GM23248 (cell line): ENCODE results near the gene DTX1. TPM values are rescaled to one million over a fixed set of nuclear protein-coding genes. Genes with fewer than 3 reads are reported as not detected.

Experiments
- DNase-seq: peaks from one replicate; pipeline ENCODE4 v3.0.0-alpha.2; 2015
- H2AFZ ChIP-seq: fragments of 200-600 bp; sonication (generic); 2 replicates; pipeline ENCODE4 v1.6.1; 2016; ENCODE audit warnings: antibody characterized with exemption
- H3F3A ChIP-seq: fragments of 200-600 bp; sonication (generic); 2 replicates; pipeline ENCODE4 v1.6.1; 2016; ENCODE audit warnings: mild to moderate bottlenecking, antibody characterized with exemption, mixed run types; ENCODE audit not compliant: insufficient read depth
- H3K27ac ChIP-seq: fragments of 200-600 bp; sonication (generic); 2 replicates; pipeline ENCODE4 v1.5.1; 2016; ENCODE audit warnings: mild to moderate bottlenecking
- H3K27me3 ChIP-seq: fragments of 200-600 bp; sonication (generic); replicated peaks from 2 replicates; pipeline ENCODE4 v1.6.1; 2016; ENCODE audit warnings: mild to moderate bottlenecking; ENCODE audit not compliant: insufficient read depth
- H3K36me3 ChIP-seq: fragments of 200-600 bp; sonication (generic); 2 replicates; pipeline ENCODE4 v1.6.1; 2016; ENCODE audit warnings: low read depth, mild to moderate bottlenecking
- H3K4me1 ChIP-seq: fragments of 200-600 bp; sonication (generic); 2 replicates; pipeline ENCODE4 v1.6.1; 2016; ENCODE audit warnings: mild to moderate bottlenecking; ENCODE audit not compliant: insufficient read depth
- H3K4me2 ChIP-seq: fragments of 200-600 bp; sonication (generic); one replicate; pipeline ENCODE4 v1.6.1; 2016; ENCODE audit warnings: mild to moderate bottlenecking; ENCODE audit not compliant: unreplicated experiment
- H3K4me3 ChIP-seq: fragments of 200-600 bp; sonication (generic); 2 replicates; pipeline ENCODE4 v1.5.1; 2016; ENCODE audit warnings: mild to moderate bottlenecking
- H3K79me2 ChIP-seq: fragments of 200-600 bp; sonication (generic); 2 replicates; pipeline ENCODE4 v1.6.1; 2016; ENCODE audit warnings: mild to moderate bottlenecking; ENCODE audit not compliant: insufficient read depth
- H3K9ac ChIP-seq: fragments of 200-600 bp; sonication (generic); 2 replicates; pipeline ENCODE4 v1.6.1; 2016; ENCODE audit warnings: mild to moderate bottlenecking
- H3K9me2 ChIP-seq: fragments of 200-600 bp; sonication (generic); 2 replicates; pipeline ENCODE4 v1.6.1; 2016; ENCODE audit warnings: mixed run types, mild to moderate bottlenecking, moderate library complexity; ENCODE audit not compliant: insufficient read depth
- H3K9me3 ChIP-seq: fragments of 200-600 bp; sonication (generic); one replicate; pipeline ENCODE4 v1.6.1; 2017; ENCODE audit warnings: low read depth
- H4K20me1 ChIP-seq: fragments of 200-600 bp; sonication (generic); 2 replicates; pipeline ENCODE4 v1.6.0; 2016; ENCODE audit not compliant: insufficient read depth
- EZH2 ChIP-seq: fragments of 200-600 bp; sonication (generic); IDR thresholded peaks from 2 replicates; pipeline ENCODE4 v1.6.1; 2018; ENCODE audit warnings: antibody characterized with exemption, mild to moderate bottlenecking; ENCODE audit not compliant: insufficient read depth, poor library complexity, severe bottlenecking
- EZH2phosphoT487 ChIP-seq: fragments of 200-600 bp; sonication (generic); IDR thresholded peaks from 2 replicates; pipeline ENCODE4 v1.6.1; 2018; ENCODE audit warnings: antibody characterized with exemption, moderate library complexity, mild to moderate bottlenecking, low read depth; ENCODE audit not compliant: insufficient read depth
- WGBS, 2 experiments: methylation state at CpG; one replicate each; pipeline ENCODE4 v1.1.6; 2015 to 2017; ENCODE audit warnings: low lambda C conversion rate in 2 of 2, low coverage in 1 of 2; ENCODE audit errors: missing lambda C conversion rate in 2 of 2; 5-methylcytosine and 5-hydroxymethylcytosine counted together
- in situ Hi-C: fragments of 300-500 bp; cut with MboI; formaldehyde crosslinking; loops from 2 replicates; pipeline ENCODE4 v1.15.0; 2020
- polyA plus RNA-seq: library from polyadenylated mRNA; unstranded; fragments of >200 nt; fragmentation: Nextera tagmentation; extraction: Ambion mirVana; gene quantifications from 2 replicates; pipeline ENCODE4 v1.2.1, GENCODE V29; 2016
- total RNA-seq: library from RNA; depleted of rRNA; stranded (reverse); fragments of >200 nt; shearing (Covaris generic); gene quantifications from 2 replicates; pipeline ENCODE4 v1.2.3, GENCODE V29; 2014

The DTX1 gene
- total and polyA plus RNA-seq, 2 experiments from 2014 or later: not detected

GRCh38 chr12:113058553-113058952, 2.0 kb downstream of the DTX1 start:
- no peaks in the 10 kb centered on the region for H3K9me3 ChIP-seq
- H3F3A ChIP-seq: no peaks in the 10 kb centered on the region
- no peak for TF ChIP-seq EZH2phosphoT487
- TF ChIP-seq EZH2: no peak
- H3K4me1 ChIP-seq: no peaks in the 10 kb centered on the region
- H4K20me1 ChIP-seq: no peaks in the 10 kb centered on the region
- no peak overlapping the region for H2AFZ ChIP-seq
- H3K9ac ChIP-seq: no peak overlapping the region
- no peaks in the 10 kb centered on the region for H3K9me2 ChIP-seq
- WGBS, 2 experiments: 68 to 78% methylated on average over 1 of the region's 1 CpG
- peaks cover 39% of the 10 kb centered on the region for H3K27me3 ChIP-seq
- DNase-seq: no peak
- in situ Hi-C loops: no loop called here
- no peak overlapping the region for H3K4me2 ChIP-seq
- no peak overlapping the region for H3K4me3 ChIP-seq
- H3K36me3 ChIP-seq: no peaks in the 10 kb centered on the region
- no peak overlapping the region for H3K27ac ChIP-seq
- no peaks in the 10 kb centered on the region for H3K79me2 ChIP-seq

- no peak for DNase-seq
- peaks cover 36% of the 10 kb centered on the region for H3K27me3 ChIP-seq
- H3F3A ChIP-seq: no peaks in the 10 kb centered on the region
- in situ Hi-C loops: no loop called here
- no peaks in the 10 kb centered on the region for H3K9me3 ChIP-seq
- H3K36me3 ChIP-seq: no peaks in the 10 kb centered on the region
- H4K20me1 ChIP-seq: no peaks in the 10 kb centered on the region
- no peaks in the 10 kb centered on the region for H3K9me2 ChIP-seq
- H3K4me2 ChIP-seq: no peak overlapping the region
- no peaks in the 10 kb centered on the region for H3K4me1 ChIP-seq
- TF ChIP-seq EZH2phosphoT487 (no peak), EZH2 (no peak)
- WGBS, 2 experiments: 82% methylated on average over 8 of the region's 8 CpGs
- no peak overlapping the region for H3K9ac ChIP-seq
- H2AFZ ChIP-seq: no peak overlapping the region
- H3K27ac ChIP-seq: no peak overlapping the region
- H3K4me3 ChIP-seq: no peak overlapping the region
- no peaks in the 10 kb centered on the region for H3K79me2 ChIP-seq
Measured at GRCh38 chr12:113059071-113059595, 2.6 kb downstream of the DTX1 start.

- Histone ChIP-seq H3K4me2 (no peak overlapping the region), H3K27ac (no peak overlapping the region), H3K9me3 (no peaks in the 10 kb centered on the region), H4K20me1 (no peaks in the 10 kb centered on the region), H3K36me3 (no peaks in the 10 kb centered on the region), H3K27me3 (peaks cover 24% of the 10 kb centered on the region), H3K9me2 (no peaks in the 10 kb centered on the region), H2AFZ (no peak overlapping the region), H3K4me3 (no peak overlapping the region), H3F3A (no peaks in the 10 kb centered on the region), H3K4me1 (no peaks in the 10 kb centered on the region), H3K9ac (no peak overlapping the region), H3K79me2 (no peaks in the 10 kb centered on the region)
- in situ Hi-C loops: no loop called here
- WGBS, 2 experiments: 63 to 70% methylated on average over 7 of the region's 7 CpGs
- TF ChIP-seq EZH2 (no peak), EZH2phosphoT487 (no peak)
- no peak for DNase-seq
Measured at GRCh38 chr12:113060336-113060960, 3.9 kb downstream of the DTX1 start.

GRCh38 chr12:113061061-113061694, 4.6 kb downstream of the DTX1 start:
- no peak for DNase-seq
- no peaks in the 10 kb centered on the region for H3K79me2 ChIP-seq
- no peak overlapping the region for H2AFZ ChIP-seq
- no peak overlapping the region for H3K27ac ChIP-seq
- no peaks in the 10 kb centered on the region for H3K4me1 ChIP-seq
- in situ Hi-C loops: no loop called here
- H3K9me3 ChIP-seq: no peaks in the 10 kb centered on the region
- no peaks in the 10 kb centered on the region for H3F3A ChIP-seq
- H3K9me2 ChIP-seq: no peaks in the 10 kb centered on the region
- H3K9ac ChIP-seq: no peak overlapping the region
- no peak for TF ChIP-seq EZH2
- no peak for TF ChIP-seq EZH2phosphoT487
- no peaks in the 10 kb centered on the region for H4K20me1 ChIP-seq
- no peak overlapping the region for H3K4me2 ChIP-seq
- 39 to 51% methylated on average over 9 to 10 of the region's 10 CpGs for WGBS, 2 experiments
- H3K27me3 ChIP-seq: peaks cover 17% of the 10 kb centered on the region
- H3K36me3 ChIP-seq: no peaks in the 10 kb centered on the region
- no peak overlapping the region for H3K4me3 ChIP-seq
